Pons (tissue), 1 donor: Measurements from ENCODE around the gene COMP.

Source experiments
- DNase-seq: peaks from one replicate; pipeline ENCODE4 v3.0.0-alpha.2; 2016; ENCODE audit warnings: low spot score

The COMP gene

GRCh38 chr19:18782559-18783225 lies 8.4 kb downstream of the COMP start:
- DNase-seq = no peak

GRCh38 chr19:18781885-18782527 lies 9.1 kb downstream of the COMP start:
- no peak for DNase-seq

DNA sequence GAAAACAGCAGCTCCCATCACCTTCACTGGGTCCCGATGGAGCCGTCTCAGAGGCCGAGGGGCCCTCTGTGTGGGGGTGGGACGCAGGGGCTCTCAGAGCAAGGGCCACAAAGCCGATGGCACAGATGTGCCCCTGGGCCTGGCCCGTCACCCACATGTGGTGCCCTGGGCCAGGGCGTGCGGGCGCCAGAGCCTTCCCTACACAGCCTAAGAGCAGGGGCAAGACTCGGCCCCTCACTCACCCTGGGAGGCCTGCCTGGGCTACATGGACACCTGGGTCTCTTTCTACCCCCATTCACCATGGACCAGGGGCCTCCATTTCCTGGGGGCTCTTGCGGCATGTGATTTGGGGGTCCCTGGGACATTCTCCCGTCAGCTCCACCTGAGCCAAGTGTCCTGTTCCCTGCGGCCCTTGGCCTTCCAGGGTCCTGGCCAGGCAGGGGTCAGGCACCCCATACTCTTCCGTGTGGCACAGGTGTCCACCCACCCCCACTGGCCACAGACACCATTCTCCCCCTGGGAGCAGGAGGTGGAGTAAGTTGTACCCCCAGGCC lies 10.0 kb downstream of the COMP start:
- no peak for DNase-seq

DNA sequence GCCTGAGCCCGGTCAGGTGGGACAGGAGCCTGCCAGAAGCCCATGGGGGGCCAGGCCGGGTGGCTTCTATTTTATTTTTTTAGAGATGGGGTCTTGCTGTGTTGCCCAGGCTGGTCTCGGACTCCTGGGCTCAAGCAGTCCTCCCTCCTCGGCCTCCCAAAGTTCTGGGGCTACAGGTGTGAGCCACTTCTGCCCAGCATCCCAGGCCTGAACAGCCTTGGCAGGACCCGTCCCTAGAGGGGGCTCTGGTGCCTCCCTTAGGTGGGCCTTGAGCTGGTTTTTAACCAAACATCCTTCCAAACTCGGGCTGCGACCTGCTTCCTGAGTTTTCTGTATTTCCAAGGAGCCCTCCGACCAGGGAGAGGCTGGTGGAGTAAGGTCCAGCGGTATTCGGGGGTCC lies 10.5 kb downstream of the COMP start:
- no peak for DNase-seq

- no peak for DNase-seq
Measured at GRCh38 chr19:18780081-18780480, 11.0 kb downstream of the COMP start.

DNA sequence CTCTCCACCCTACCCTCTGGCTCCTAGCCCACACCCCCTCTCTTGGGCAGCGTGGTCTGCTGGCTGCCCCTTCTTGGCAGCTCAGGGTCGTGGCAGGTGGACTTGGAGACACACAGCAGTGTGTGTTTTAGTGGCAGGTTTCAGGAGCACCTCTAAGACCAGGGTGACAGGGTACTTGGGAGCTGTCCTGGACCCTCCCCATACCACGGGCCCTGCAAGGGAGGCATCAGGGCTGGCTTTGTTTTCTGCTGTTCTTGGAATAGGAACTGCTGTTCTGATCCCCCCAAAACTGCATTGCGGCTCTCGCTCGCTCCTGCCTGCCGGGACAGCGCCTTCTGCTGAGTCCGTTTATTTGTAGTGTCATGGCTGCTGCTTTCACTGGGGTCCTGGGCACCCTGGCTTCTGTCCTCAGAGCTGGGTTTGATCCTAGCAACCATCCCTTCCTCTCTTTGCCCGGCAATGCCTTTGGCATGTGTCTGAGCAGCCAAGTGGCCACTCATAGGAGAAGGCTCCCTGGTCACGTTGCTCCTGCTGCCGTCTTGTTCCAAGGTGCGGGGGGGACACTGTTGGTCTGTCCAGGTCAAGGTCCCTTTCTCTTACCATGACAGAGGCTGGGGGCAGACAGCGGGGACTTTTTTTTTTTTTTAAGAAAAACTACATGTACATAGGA lies 12.1 kb downstream of the COMP start:
- DNase-seq = no peak

GRCh38 chr19:18778076-18778389 lies 13.1 kb downstream of the COMP start:
- DNase-seq = no peak

DNA sequence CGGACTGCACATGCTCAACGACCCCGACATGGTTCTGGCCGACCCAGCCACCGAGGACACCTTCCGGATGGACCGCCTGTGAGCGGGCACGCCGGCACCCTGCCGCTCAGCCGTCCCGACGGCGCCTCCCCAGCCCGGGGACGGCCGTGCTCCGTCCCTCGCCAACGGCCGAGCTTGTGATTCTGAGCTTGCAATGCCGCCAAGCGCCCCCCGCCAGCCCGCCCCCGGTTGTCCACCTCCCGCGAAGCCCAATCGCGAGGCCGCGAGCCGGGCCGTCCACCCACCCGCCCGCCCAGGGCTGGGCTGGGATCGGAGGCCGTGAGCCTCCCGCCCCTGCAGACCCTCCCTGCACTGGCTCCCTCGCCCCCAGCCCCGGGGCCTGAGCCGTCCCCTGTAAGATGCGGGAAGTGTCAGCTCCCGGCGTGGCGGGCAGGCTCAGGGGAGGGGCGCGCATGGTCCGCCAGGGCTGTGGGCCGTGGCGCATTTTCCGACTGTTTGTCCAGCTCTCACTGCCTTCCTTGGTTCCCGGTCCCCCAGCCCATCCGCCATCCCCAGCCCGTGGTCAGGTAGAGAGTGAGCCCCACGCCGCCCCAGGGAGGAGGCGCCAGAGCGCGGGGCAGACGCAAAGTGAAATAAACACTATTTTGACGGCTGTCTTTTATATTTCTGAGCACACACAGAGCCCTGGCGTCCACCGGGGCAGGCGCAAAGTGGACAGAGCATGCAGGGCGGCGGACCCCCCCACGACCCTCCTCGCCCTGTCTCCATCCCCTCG lies 13.6 kb downstream of the COMP start:
- DNase-seq = no peak

- no peak for DNase-seq
Measured at GRCh38 chr19:18776736-18777135, 14.4 kb downstream of the COMP start.

- no peak for DNase-seq
Measured at GRCh38 chr19:18776288-18776594, 14.9 kb downstream of the COMP start.

GRCh38 chr19:18775586-18776287 lies 15.4 kb downstream of the COMP start:
- DNase-seq = no peak

DNA sequence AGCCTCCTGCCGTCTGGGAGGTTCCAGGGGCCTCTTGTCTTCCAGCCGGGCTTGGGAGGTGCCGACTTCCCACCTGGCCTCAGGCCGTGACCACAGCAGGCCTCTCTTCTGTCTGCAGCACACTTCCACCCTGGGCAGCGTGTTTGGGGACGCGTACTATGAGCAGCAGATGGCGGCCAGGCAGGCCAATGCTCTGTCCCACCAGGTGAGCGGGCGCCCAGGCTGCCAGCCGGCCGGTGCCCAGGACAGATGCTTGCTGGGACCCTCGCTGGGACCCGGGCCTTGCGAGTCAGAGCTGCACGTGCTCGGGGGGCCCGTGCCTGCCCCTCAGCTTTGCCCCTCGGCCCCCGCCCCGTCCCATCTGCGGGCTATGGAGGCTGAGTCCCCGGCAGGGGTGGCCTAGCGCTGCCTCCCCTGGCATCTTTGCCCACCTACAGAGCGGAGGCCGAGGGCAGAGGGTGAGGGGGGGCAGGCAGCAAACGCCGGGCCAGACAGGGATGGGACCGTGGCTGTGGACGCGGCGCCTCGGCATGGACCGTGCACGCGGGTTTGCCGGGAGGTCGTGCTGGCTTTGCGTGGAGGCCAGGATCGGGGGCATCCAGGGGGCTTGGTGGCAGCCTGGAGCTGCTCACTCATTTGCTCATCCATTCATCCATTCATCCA lies 16.2 kb downstream of the COMP start:
- DNase-seq = no peak

GRCh38 chr19:18774107-18774506 lies 17.0 kb downstream of the COMP start:
- no peak for DNase-seq

- DNase-seq = no peak
Measured at GRCh38 chr19:18773682-18774081, 17.4 kb downstream of the COMP start.

- DNase-seq = no peak
Measured at GRCh38 chr19:18772620-18773587, 18.2 kb downstream of the COMP start.

DNA sequence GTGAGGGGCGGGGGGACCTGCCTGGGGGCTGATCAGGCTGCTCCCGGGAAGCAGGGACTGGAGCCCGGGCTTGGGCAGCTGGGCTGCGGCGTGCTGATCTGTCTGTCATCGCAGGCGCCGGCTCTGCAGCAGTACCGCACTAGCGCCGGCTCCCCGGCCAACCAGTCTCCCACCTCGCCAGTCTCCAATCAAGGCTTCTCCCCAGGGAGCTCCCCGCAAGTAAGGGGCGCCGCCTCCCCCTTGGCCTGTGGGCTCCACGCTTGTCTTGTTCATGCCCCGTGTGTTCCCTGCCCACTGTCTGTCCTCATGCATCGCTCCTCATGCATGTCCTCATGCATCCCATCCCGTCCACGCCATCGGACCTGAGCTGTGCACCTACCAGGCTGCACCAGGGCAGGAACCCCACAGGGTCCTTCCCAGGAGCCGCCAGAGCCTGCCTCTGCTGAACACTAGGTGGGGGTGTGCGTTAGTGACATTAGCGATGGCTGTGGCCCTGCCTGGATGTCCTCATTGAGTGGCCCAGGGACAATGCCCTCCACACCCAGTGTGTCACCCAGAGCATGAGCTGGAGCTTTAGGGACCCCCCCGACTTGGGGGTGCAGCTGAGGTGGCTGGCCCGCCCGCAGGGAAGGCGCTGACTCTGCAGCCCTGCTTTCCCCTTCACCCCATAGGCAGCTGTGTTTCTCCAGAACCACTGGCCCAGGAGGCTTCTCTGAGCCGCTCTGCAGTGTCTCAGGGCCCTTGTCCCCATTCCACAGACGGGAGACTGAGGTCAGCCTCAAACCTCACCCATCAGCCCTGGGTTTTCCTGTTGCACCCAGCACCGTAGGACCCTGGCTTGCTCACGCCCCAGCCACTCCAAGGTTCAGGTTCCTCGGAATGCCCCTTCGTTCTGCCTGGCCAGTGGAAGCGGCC lies 19.5 kb downstream of the COMP start:
- DNase-seq = no peak

- no peak for DNase-seq
Measured at GRCh38 chr19:18770663-18771327, 20.3 kb downstream of the COMP start.

DNA sequence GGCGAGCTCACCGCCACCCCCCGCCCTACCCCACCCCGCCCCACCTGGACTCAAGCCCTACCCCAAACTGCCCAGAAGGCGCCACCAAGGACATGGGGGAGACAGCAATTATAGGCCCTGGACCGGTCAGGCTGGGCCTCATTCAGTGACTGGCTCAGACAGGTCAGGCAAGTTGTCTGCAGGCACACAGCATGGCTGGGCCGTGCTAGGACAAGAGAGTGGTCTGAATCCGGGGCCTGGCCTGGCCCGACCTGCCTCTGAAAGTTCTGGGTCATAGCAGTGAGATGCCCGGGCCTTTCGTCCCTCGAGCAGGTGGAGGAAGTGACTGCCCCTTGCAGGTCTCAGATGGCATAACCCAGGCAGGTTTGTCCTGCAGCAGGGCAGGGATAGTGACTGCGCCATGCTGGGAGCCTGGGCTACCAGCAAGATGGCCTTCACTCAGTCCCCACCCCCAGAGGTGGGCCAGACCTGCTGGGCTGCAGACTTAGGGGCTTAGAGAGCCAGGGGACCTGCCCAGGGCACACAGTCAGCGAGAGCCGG lies 21.0 kb downstream of the COMP start:
- no peak for DNase-seq
